ENCODE data around the gene GNG12.

GNG12 gene

GRCh38 chr1:67696708-67697107, 136.6 kb downstream of the GNG12 start:
- DNase-seq = no peak

GRCh38 chr1:67695963-67696362, 137.3 kb downstream of the GNG12 start:
- DNase-seq = no peak

GRCh38 chr1:67691712-67692111, 141.6 kb downstream of the GNG12 start:
- DNase-seq = no peak

- DNase-seq = no peak
Measured at GRCh38 chr1:67690411-67690810, 142.9 kb downstream of the GNG12 start.

GRCh38 chr1:67690018-67690363, 143.3 kb downstream of the GNG12 start:
- no peak for DNase-seq

- no peak for DNase-seq
Measured at GRCh38 chr1:67689267-67690017, 143.8 kb downstream of the GNG12 start.

GRCh38 chr1:67688526-67689219, 144.6 kb downstream of the GNG12 start:
- no peak for DNase-seq

GRCh38 chr1:67687649-67688048, 145.6 kb downstream of the GNG12 start:
- DNase-seq = no peak

GRCh38 chr1:67687198-67687545, 146.1 kb downstream of the GNG12 start:
- no peak for DNase-seq

- DNase-seq = peak; percentile 77
Measured at GRCh38 chr1:67686267-67687197, 146.7 kb downstream of the GNG12 start.

- DNase-seq = no peak
Measured at GRCh38 chr1:67685558-67686266, 147.6 kb downstream of the GNG12 start.

- DNase-seq = peak; percentile 98
Measured at GRCh38 chr1:67685067-67685557, 148.2 kb downstream of the GNG12 start, which contains the start of gene GADD45A. TSS of gene GADD45A (plus strand) at chr1:67685201. CDS start at chr1:67685495, 294 bp downstream.

- no peak for DNase-seq
Measured at GRCh38 chr1:67684526-67685066, 148.7 kb downstream of the GNG12 start.

- no peak for DNase-seq
Measured at GRCh38 chr1:67683766-67684525, 149.3 kb downstream of the GNG12 start.

- no peak for DNase-seq
Measured at GRCh38 chr1:67683316-67683715, 150.0 kb downstream of the GNG12 start.

GRCh38 chr1:67682659-67683197, 150.5 kb downstream of the GNG12 start:
- no peak for DNase-seq

- DNase-seq = no peak
Measured at GRCh38 chr1:67680486-67680885, 152.8 kb downstream of the GNG12 start.

GRCh38 chr1:67679691-67680090, 153.6 kb downstream of the GNG12 start:
- no peak for DNase-seq

GRCh38 chr1:67677930-67678329, 155.3 kb downstream of the GNG12 start:
- DNase-seq = no peak

GRCh38 chr1:67677408-67677807, 155.9 kb downstream of the GNG12 start:
- DNase-seq = no peak

GRCh38 chr1:67676946-67677345, 156.3 kb downstream of the GNG12 start:
- DNase-seq = no peak
